Measurements from ENCODE around the gene TMC4.

- TF ChIP-seq JUNB (IDR thresholded peaks at IDR 0.05; ENCODE audit: unreplicated experiment) (no peak), CTCF (conservative IDR thresholded peaks at IDR 0.05; ENCODE audit: low read depth in 2 of 2) (no peak), ETS1 (IDR thresholded peaks at IDR 0.05) (no peak), POLR2AphosphoS5 (IDR thresholded peaks at IDR 0.05; ENCODE audit: low read depth) (no peak), EZH2 (IDR thresholded peaks at IDR 0.05; ENCODE audit: low read depth, unreplicated experiment) (no peak), REST (IDR thresholded peaks at IDR 0.05; ENCODE audit: unreplicated experiment) (no peak), EZH2phosphoT487 (IDR thresholded peaks at IDR 0.05; ENCODE audit: unreplicated experiment) (no peak), ZNF114 (CRISPR knock-in tag; IDR thresholded peaks at IDR 0.05) (no peak), STAT1 (IDR thresholded peaks at IDR 0.05; ENCODE audit: unreplicated experiment) (no peak), ZNF331 (CRISPR knock-in tag; IDR thresholded peaks at IDR 0.05; ENCODE audit: low read depth) (no peak), ZNF462 (CRISPR knock-in tag; IDR thresholded peaks at IDR 0.05) (no peak), NANOG (IDR thresholded peaks at IDR 0.05; ENCODE audit: borderline replicate concordance) (no peak)
Observed at GRCh38 chr19:54180691-54181091, 7.7 kb upstream of the TMC4 start.
